ENCODE measurements around the gene GSTA3.

GSTA3 gene

GRCh38 chr6:52887910-52888524 lies 21.5 kb downstream of the GSTA3 start:
- no peak overlapping the region for H3K27ac ChIP-seq
- TF ChIP-seq ZFX (IDR thresholded peaks at IDR 0.05; ENCODE audit: borderline replicate concordance) (no peak), CTCF (IDR thresholded peaks at IDR 0.05) (no peak)

- TF ChIP-seq CTCF (IDR thresholded peaks at IDR 0.05) = peak; percentile 91
- TF ChIP-seq ZFX (IDR thresholded peaks at IDR 0.05; ENCODE audit: borderline replicate concordance) = no peak
- peak overlapping the region; percentile 59 for H3K27ac ChIP-seq
Observed at GRCh38 chr6:52881996-52882841, 27.3 kb downstream of the GSTA3 start.

- TF ChIP-seq ZFX (IDR thresholded peaks at IDR 0.05; ENCODE audit: borderline replicate concordance) = no peak
- no peak for TF ChIP-seq CTCF (IDR thresholded peaks at IDR 0.05)
- H3K27ac ChIP-seq = peak overlapping the region; percentile 59
Observed at GRCh38 chr6:52881662-52881995, 27.9 kb downstream of the GSTA3 start.

GRCh38 chr6:52877786-52878185 lies 31.7 kb downstream of the GSTA3 start:
- no peak overlapping the region for H3K27ac ChIP-seq
- TF ChIP-seq CTCF (IDR thresholded peaks at IDR 0.05) = no peak
- TF ChIP-seq ZFX (IDR thresholded peaks at IDR 0.05; ENCODE audit: borderline replicate concordance) = no peak

- no peak for TF ChIP-seq CTCF (IDR thresholded peaks at IDR 0.05)
- no peak for TF ChIP-seq ZFX (IDR thresholded peaks at IDR 0.05; ENCODE audit: borderline replicate concordance)
- no peak overlapping the region for H3K27ac ChIP-seq
Observed at GRCh38 chr6:52877168-52877567, 32.3 kb downstream of the GSTA3 start.

GRCh38 chr6:52876056-52876787 lies 33.3 kb downstream of the GSTA3 start:
- no peak for TF ChIP-seq ZFX (IDR thresholded peaks at IDR 0.05; ENCODE audit: borderline replicate concordance)
- no peak for TF ChIP-seq CTCF (IDR thresholded peaks at IDR 0.05)
- no peak overlapping the region for H3K27ac ChIP-seq

Data from 22Rv1 (cell line).